GM10266 (cell line): ENCODE data around the gene ASS1.

Experiments
- DNase-seq: peaks from one replicate; pipeline ENCODE4 v3.0.0; 2012; ENCODE audit errors: extremely low spot score
- CTCF ChIP-seq: IDR thresholded peaks from 2 replicates; pipeline ENCODE4 v1.5.1; 2012; ENCODE audit warnings: mild to moderate bottlenecking, low read depth; ENCODE audit not compliant: control insufficient read depth, insufficient read depth; ENCODE audit errors: missing control alignments

ASS1 gene

GRCh38 chr9:130470269-130470668, 25.5 kb downstream of the ASS1 start:
- no peak for TF ChIP-seq CTCF

GRCh38 chr9:130470950-130471349, 26.2 kb downstream of the ASS1 start:
- no peak for TF ChIP-seq CTCF
- no peak for DNase-seq

More at GRCh38 chr9:130470269-130470668, 25.5 kb downstream of the ASS1 start:
- no peak for DNase-seq

GRCh38 chr9:130471411-130472183, 26.8 kb downstream of the ASS1 start:
- TF ChIP-seq CTCF, result no peak
- DNase-seq, result no peak

GRCh38 chr9:130472184-130472705, 27.5 kb downstream of the ASS1 start:
- no peak for TF ChIP-seq CTCF
- no peak for DNase-seq

GRCh38 chr9:130473009-130473408, 28.2 kb downstream of the ASS1 start:
- no peak for DNase-seq
- no peak for TF ChIP-seq CTCF

- no peak for TF ChIP-seq CTCF
- DNase-seq, result no peak
Observed at GRCh38 chr9:130473566-130473965, 28.8 kb downstream of the ASS1 start.

- no peak for TF ChIP-seq CTCF
Observed at GRCh38 chr9:130474106-130474505, 29.3 kb downstream of the ASS1 start.

More at GRCh38 chr9:130474106-130474505, 29.3 kb downstream of the ASS1 start:
- DNase-seq, result no peak
